GM19467 (cell line): Measurements from ENCODE around the gene BORCS8.

Experiments
- ATAC-seq: cut with Tn5 transposase; IDR thresholded peaks from one replicate; pipeline ENCODE4 v1.9.1; 2021; ENCODE audit warnings: mild to moderate bottlenecking, moderate library complexity; ENCODE audit not compliant: unreplicated experiment

Gene BORCS8

DNA sequence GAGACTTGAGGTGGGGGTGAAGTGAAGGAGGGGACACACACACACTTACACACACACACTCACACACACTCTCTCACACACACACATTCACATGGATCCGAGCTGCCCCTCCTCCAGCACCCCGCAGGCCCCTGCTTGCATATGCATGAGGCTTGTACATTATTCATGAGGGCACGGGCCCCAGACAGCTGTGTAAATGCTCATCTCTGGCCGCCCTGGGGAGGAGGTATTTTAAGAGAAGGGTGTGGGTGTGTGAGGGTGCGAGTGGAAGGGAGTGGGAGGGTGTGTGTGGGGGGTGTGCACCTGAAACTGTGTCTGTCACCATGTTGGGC lies 22.2 kb upstream of the BORCS8 start:
- ATAC-seq, result no peak

DNA sequence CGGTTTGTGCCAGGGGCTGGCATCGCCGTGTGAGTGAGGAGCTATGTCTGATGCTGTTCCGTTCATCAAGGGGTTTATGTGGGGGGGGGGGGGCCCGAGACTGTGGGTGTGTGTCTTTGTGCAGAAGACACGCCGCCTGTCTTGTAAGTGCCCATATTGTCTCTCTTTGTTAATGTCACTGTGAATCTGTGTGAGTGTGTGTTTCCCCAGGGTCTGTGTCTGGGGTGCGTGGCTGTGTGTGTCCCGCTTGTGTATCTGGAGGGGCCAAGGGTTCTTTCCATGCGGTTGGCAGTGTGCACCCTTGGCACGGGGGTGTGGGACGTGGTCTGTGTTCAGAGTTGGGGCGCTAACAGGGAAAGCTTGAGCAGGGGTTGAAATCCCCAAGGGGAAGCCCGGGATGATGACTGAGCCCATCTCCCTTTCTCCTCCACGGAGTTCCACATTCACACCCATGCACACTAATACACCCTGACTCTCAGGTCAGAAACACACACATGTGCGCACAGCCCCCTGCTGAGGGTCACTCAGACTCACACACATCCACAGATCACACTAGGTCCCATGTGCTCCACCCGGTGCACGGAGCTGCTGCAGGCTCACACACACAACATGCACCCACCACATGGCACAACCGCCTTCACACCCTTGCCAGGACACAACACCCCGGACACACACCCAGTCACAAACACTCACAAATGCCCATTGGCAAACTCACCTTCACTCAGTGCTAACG lies 21.6 kb upstream of the BORCS8 start:
- ATAC-seq, result no peak

DNA sequence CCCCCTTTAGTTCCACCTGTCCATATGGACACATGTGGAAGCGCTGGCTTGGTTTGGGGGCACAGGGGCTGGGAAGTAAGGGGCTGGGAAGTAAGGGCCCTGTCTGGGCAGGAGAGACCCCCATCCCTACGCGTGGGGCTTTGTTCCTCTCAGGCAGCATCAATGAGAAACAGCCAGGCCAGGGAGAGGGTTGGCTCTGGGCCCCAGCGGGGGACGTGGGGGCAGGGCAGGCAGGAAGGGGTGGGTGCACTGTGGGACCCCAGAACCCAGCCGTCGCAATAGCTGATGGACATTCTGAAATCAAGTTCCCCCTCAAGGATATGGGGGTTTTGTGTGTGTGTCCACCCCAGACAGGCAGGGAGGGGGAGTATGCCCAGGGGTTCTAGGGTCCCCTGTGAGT lies 21.0 kb upstream of the BORCS8 start:
- no peak for ATAC-seq

DNA sequence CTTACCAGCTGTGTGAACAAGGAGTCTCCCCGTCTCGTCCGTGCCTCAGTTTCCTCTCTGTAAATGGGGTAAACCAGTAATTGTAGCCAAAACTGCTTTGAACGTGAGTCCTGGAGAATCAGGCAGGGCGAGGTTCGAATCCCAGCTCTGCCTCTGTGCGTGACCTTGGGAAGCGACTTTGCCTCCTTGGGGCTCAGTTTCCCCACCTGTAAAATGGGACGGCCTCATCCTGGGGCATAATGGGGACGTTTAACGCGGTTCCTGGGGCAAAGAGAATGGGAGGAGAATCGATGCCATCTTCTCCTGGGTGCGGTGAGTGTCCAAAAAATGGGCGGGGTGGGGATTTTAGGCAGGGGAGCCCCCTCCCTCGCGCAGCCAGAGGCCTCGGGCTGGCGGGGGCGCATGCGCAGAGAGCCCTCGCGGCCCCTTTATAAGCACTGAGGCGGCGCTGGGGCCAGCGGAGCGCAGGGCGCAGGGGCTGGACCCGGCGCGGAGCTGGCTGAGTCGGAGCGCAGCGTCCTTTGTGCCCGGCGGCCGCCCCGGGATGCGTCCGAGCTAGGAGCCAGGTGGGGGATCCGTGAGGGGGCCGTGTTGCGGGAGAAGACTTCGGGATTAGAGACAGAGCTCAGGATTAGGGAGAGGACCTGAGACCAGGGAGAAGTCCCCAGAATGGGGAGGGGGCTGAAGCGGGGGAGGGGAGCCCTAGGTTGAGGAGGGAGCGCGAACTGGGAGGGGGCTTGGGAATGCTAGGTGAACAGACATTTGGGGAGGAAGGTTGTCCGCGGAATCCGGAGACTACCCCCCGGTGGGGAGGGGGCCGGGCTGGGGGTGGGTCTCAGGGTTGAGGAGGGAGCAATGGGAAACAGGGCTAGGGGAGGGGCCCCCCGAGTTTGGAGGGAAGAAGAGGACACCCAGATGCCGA lies 19.8 kb upstream of the BORCS8 start, which contains the start of gene NCAN:
Gene NCAN (plus strand): TSS at position 460 of the 922 bp plus-strand sequence. CDS start 4,996 bp downstream, outside the sequence.
- no peak for ATAC-seq

DNA sequence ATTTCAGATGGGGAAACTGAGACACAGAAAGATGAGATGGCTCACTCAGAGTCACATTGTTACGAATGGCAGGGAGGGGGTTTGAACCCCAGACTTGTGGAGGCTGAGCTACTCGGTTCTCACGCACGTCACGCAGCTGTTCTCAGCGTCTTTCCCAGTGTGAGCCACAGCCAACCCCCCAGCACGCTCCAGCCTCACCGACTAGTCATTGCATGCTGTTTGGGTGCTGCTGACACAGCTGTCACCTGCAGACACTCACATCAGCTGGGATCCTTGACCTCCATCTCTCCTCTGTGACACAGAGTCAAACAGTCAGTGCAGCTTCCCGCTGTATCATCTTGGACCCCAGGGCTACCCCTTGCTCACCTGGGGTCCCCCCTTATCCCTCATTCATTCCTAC lies 17.4 kb upstream of the BORCS8 start:
- ATAC-seq, result no peak

DNA sequence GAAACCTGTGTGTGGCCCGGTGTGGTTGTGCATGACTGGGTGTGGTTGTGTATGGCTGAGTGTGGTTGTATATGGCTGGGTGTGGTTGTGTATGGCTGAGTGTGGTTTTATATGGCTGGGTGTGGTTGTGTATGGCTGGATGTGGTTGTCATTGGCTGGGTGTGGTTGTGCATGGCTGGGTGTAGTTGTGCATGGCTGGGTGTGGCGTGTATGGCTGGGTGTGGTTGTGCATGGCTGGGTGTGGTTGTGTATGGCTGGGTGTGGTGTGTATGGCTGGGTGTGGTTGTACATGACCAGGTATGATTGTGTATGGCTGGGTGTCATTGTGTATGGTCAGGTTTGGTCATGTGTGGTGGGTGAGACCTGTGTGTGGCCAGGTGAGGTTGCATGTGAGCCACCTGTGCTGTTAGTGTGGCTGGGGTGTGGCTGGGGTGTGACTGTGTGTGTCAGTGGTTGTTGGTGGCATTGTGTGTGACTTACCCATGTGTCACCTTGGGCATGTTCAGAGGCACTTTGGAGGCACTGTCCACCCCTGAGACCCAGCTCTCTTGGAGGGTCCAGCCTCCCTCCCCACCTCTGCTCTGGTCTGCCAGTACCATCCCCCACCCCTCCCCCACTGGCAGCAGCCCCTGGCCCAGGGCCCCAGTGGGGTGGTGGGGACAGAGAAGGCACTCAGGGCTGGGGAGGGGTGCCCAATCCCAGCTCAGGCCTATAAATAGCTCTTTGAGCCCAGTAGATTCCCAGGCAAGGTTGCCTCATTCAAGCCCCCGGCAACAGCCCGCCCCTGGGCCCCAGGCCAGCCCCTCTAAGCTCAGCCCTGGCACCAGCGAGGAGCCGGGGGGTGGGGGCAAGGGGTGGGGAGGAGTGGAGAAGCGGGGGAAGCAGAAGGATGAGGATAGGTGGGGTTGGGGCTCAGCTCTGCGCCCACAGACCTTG lies 16.0 kb upstream of the BORCS8 start:
- ATAC-seq, result no peak

DNA sequence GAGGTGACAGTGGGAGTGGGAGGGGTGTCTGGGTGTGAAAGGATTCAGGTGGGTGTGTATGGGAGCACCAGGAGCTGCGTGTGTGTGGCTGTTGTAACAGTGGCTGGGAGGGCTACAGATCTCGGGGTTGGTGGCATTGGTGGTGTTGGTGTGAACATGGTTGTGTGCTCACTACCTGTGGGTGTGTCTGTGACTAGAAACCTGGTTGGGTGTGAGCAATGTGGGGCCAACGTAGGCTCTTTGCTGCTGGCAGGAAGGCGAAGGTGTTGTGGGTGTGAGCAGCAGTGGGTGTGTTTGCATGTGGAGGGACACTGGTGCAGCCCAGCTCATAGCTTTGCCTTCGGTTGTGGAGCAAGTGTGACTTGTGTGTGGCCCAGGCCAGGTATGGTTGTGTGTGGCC lies 15.0 kb upstream of the BORCS8 start:
- no peak for ATAC-seq

DNA sequence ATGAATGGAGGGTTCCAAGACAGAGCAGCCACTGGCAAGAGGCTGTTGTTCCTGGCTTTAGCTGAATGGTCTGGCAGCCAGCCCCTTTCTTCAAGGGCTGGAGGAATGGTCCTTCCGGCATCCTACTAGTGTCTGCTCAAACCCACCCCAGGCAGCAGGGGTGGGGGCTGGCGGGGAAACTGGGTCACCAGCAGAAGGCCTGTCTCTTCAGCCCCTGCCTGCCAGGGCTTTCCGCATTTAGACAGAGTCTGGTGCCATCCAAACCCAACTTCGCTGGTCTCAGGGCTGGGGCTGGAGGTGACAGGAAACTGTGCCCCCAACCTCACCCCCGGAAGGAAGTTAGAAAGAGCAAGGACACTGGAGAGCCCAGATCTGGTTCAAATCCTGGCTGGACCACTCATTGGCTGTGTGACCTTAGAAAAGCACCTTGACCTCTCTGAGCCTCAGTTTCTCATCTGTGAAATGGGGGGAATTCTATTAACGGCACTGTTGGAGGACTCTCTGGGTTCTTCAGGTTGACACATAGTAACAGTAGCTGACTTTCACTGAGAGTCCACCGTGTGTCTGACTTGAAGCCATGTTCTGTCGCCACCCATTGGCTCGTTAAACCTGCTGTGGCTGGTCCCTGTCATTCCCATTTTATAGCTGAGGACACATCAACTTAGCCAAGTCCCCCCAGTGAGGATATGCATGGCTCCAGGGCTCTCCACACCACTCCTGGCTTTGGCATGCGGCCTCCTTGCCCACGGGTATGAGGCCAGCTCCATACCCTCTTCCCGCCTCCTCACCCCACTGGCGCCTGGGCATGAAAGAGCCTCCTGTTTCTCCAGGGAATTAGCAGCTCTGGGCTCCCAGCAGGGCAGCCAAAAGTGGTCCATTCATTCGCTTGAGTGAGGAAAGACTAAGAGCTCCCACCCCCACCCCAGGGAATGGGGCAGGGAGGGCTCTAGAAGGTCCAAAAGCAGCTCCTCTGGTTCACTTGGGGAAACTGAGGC lies 13.8 kb upstream of the BORCS8 start:
- no peak for ATAC-seq

- no peak for ATAC-seq
Observed at GRCh38 chr19:19204181-19204580, 12.2 kb upstream of the BORCS8 start.

DNA sequence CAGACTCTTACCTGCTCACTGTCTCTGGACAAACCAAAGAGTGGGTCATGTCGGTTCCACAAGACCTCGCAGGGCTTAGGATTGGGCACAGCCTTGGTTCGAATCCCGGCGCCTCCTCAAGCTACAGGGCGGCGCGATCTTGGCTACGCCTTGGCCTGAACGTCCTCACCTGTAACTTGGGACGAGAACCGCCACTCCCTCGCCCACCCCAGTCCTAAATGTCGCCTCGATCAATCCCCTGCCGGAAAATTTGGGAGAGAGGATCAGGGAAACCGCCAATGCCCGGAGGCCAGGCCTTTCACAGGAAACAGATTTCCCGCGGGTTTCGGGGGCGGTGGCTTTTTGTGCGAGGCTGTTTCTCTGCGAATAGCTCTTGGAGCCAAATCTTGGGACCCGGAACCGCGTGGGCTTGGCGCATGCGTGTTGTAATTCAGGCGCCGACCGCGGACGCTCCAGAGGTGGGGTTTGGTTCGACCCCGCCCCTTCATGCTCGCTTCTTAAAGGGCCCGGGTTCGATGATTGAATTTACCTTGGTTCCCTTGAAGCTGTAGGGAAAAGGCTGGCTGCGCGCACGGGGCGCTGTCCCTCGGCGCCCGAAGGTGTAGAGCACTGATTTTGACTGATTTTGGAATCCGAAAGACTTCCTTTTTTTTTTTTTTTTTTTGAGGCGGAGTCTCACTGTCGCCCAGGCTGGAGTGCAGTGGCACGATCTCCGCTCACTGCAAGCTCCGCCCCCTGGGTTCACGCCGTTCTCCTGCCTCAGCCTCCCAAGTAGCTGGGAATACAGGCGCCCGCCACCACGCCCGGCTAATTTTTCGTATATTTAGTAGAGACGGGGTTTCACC lies 11.3 kb upstream of the BORCS8 start, which contains the start of gene NR2C2AP:
Gene NR2C2AP (minus strand): TSS at position 403 of the 845 bp plus-strand sequence. CDS start 354 bp downstream, at position 49.
- no peak for ATAC-seq

GRCh38 chr19:19202707-19203011 lies 10.7 kb upstream of the BORCS8 start:
- no peak for ATAC-seq

DNA sequence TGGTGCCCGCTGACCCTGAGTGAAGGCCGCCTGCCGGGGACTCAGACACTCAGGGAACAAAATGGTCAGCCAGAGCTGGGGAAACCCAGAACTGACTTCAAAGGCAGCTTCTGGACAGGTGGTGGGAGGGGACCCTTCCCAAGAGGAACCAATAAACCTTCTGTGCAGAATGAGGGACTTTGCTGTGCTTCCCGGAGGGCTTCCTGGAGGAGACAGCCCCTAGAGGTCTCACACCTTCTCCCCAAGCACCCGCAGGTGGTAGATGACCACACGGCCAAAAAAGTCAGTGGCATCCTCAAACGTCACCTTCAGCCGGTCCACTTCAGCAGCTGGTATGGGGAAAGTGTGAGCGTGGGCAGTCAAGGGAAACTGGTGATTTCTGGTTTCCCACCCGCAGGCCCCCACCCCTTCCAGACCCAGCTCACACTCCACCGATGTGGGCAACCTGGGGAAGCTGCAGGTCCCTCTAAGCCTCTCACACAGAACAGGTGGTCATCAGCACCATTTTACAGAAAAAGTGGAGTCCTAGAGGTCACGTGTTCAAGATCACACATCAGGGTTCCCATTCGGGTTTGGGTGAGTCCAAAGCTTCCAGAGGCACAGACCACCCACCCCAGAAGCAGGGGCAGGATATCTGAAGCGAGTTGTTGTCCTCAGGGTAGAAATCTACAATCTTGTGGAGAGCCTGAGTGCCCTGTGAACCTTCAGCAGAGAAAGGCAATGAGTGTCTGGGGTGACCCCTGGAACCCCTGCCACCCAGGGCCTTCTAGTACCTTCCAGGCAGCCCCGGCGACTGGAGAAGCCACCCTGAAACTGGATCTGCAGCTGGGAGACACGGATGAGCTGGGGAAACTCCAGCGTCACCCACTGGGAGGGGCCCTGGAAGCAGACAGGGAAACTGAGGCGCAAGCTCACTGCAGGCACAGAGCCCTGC lies 10.0 kb upstream of the BORCS8 start:
- ATAC-seq, result no peak

DNA sequence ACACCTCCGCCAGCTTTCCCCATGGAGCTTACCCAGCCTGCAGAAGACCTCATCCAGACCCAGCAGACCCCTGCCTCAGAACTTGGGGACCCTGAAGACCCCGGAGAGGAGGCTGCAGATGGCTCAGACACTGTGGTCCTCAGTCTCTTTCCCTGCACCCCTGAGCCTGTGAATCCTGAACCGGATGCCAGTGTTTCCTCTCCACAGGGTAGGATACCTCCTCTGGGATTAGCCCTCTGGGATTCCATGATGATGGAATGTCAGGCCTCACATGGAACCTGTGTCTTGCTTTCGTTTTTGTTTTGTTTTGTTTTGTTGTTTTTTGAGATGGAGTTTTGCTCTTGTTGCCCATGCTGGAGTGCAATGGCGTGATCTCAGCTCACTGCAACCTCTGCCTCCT lies 2.0 kb upstream of the BORCS8 start:
- no peak for ATAC-seq

DNA sequence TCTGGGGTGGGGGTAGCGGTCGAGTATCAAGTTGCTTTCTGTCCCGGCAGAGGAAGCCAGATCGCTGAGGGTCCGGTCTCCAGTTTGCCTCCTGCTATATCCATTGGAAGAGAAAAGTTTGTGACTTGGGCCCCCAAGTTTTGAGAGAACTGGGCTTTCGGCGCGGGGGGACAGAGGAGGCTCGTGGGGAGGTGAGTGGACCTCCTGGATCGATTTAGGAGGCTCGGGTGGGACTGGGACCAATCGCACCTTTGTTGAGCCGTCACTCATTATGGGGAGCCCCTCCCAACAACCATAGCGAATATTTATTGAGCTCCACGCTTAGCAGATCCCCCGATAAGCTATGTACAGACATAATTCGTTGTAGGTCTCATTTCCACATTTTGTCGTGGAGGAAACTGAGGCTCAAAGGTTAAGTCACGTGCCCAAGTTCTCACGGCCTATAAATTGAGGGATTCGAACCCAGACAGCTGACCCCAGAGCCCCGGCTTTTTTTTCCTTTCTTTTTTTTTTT lies 1.0 kb upstream of the BORCS8 start:
- no peak for ATAC-seq

GRCh38 chr19:19191768-19192077 lies 229 bp downstream of the BORCS8 start:
- no peak for ATAC-seq

GRCh38 chr19:19186742-19187141 lies 5.2 kb downstream of the BORCS8 start:
- ATAC-seq, result no peak

GRCh38 chr19:19185853-19186740 lies 5.9 kb downstream of the BORCS8 start:
- ATAC-seq, result no peak
